ENCODE measurements around the gene FOXA3. TPM values are rescaled to one million over a fixed set of nuclear protein-coding genes. Genes with fewer than 3 reads are reported as not detected.
A peak's percentile ranks its signal among the peaks of the same experiment; 100 is the strongest.

Gene FOXA3
- total RNA-seq, 1 donor from 2014 or later = 1.0 TPM

- peak; percentile 97 for TF ChIP-seq CTCF (IDR thresholded peaks at IDR 0.05; ENCODE audit: partially characterized antibody, unreplicated experiment)
- H3K9me3 Mint-ChIP-seq (ENCODE audit: unreplicated experiment) = peaks cover 8% of the 10 kb centered on the region
- H3K36me3 Mint-ChIP-seq (ENCODE audit: unreplicated experiment) = no peaks in the 10 kb centered on the region
- H3K27ac Mint-ChIP-seq (ENCODE audit: unreplicated experiment) = peak overlapping the region; percentile 95
- peak overlapping the region; percentile 61 for H3K4me3 Mint-ChIP-seq (ENCODE audit: unreplicated experiment)
- peaks cover 2% of the 10 kb centered on the region for H3K4me1 Mint-ChIP-seq (ENCODE audit: low read depth, unreplicated experiment)
- H3K27me3 Mint-ChIP-seq (ENCODE audit: unreplicated experiment) = peaks cover 7% of the 10 kb centered on the region
- peak; percentile 99 for DNase-seq
Measured at GRCh38 chr19:45817010-45817724, 47.0 kb upstream of the FOXA3 start.

DNA sequence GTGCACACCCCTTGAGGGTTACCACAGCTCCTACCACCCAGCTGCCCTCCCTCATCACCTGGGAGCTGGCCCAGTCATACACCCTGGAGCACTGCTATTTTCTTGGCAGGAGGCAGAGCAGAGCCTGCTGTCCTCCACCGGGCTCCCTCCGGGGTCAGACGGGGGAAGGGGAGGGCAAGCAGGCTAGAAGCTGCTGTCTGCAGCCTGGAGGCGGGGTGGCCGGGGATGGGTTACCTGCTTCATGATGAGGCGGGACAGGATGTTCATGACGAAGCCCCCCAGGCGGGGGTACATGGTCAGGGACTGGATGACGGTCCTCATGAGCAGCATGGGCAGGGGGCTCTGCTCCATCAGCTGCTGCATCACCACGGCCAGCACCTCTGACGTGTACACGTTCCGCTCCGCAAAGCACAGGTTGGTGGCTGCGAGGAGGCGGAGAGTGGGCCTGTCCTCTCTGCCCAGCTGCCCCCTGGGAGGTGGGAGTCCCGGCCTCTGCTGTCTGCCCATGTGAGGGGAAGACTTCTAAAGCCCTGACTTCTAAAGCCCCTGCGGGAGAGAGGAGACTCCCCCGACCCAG, 46.3 kb upstream of the FOXA3 start:
- peak; percentile 61 for DNase-seq
- Mint-ChIP-seq H3K27ac (ENCODE audit: unreplicated experiment) (peak overlapping the region; percentile 95), H3K27me3 (ENCODE audit: unreplicated experiment) (peaks cover 7% of the 10 kb centered on the region), H3K36me3 (ENCODE audit: unreplicated experiment) (no peaks in the 10 kb centered on the region), H3K4me1 (ENCODE audit: low read depth, unreplicated experiment) (peaks cover 2% of the 10 kb centered on the region), H3K4me3 (ENCODE audit: unreplicated experiment) (peak overlapping the region; percentile 61), H3K9me3 (ENCODE audit: unreplicated experiment) (peaks cover 8% of the 10 kb centered on the region)
- TF ChIP-seq CTCF (IDR thresholded peaks at IDR 0.05; ENCODE audit: partially characterized antibody, unreplicated experiment) = no peak

DNA sequence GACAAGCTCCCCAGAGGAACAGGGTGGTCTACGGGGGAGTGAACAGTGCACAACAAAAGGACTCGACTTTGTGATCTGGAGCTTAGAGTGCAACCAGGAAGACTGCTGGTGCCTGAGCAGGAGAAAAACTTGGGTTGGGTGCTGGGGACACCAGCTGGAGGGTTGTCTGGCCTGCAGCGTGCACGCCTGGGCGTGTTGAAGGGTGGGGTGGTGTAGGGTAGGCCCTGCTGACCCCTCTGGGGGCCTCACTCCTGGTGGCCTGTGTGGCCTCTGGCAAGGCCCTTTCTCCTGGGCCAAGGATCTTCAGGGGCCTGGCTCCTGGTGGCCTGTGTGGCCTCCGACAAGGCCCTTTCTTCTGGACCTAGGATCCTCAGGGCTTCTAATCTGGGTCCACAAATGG, 44.4 kb upstream of the FOXA3 start:
- H3K27ac Mint-ChIP-seq (ENCODE audit: unreplicated experiment) = no peak overlapping the region
- H3K4me3 Mint-ChIP-seq (ENCODE audit: unreplicated experiment) = no peak overlapping the region
- H3K27me3 Mint-ChIP-seq (ENCODE audit: unreplicated experiment) = peaks cover 7% of the 10 kb centered on the region
- H3K36me3 Mint-ChIP-seq (ENCODE audit: unreplicated experiment) = no peaks in the 10 kb centered on the region
- no peak for TF ChIP-seq CTCF (IDR thresholded peaks at IDR 0.05; ENCODE audit: partially characterized antibody, unreplicated experiment)
- peaks cover 7% of the 10 kb centered on the region for H3K9me3 Mint-ChIP-seq (ENCODE audit: unreplicated experiment)
- DNase-seq = no peak
- peaks cover 5% of the 10 kb centered on the region for H3K4me1 Mint-ChIP-seq (ENCODE audit: low read depth, unreplicated experiment)

GRCh38 chr19:45820413-45821102, 43.6 kb upstream of the FOXA3 start:
- H3K36me3 Mint-ChIP-seq (ENCODE audit: unreplicated experiment) = no peaks in the 10 kb centered on the region

More at GRCh38 chr19:45820413-45821102, 43.6 kb upstream of the FOXA3 start:
- TF ChIP-seq CTCF (IDR thresholded peaks at IDR 0.05; ENCODE audit: partially characterized antibody, unreplicated experiment) = no peak
- Mint-ChIP-seq H3K27me3 (ENCODE audit: unreplicated experiment) (peaks cover 7% of the 10 kb centered on the region), H3K4me3 (ENCODE audit: unreplicated experiment) (no peak overlapping the region), H3K9me3 (ENCODE audit: unreplicated experiment) (peaks cover 7% of the 10 kb centered on the region), H3K4me1 (ENCODE audit: low read depth, unreplicated experiment) (peaks cover 5% of the 10 kb centered on the region), H3K27ac (ENCODE audit: unreplicated experiment) (peak overlapping the region; percentile 38)
- DNase-seq = no peak

Measured in glutamatergic neuron (in vitro differentiated cells).